Smooth muscle cell (in vitro differentiated cells): Measurements from ENCODE around the gene SEMA4C. TPM values are rescaled to one million over a fixed set of nuclear protein-coding genes. Genes with fewer than 3 reads are reported as not detected.

Experiments used
- DNase-seq: peaks from one replicate; lab custom pipeline; 2025; ENCODE audit not compliant: unreplicated experiment; lab: John Stamatoyannopoulos, UW
- H2AFZ ChIP-seq: fragments of 200-600 bp; sonication (generic); 2 replicates; pipeline ENCODE4 v1.6.0; 2016; ENCODE audit warnings: antibody characterized with exemption, low read depth, mild to moderate bottlenecking
- H3F3A ChIP-seq: fragments of 200-600 bp; sonication (generic); 2 replicates; pipeline ENCODE4 v1.6.0; 2017; ENCODE audit warnings: antibody characterized with exemption, low read depth
- H3K27ac ChIP-seq: fragments of 200-600 bp; sonication (generic); 2 replicates; pipeline ENCODE4 v1.5.1; 2016; ENCODE audit warnings: low read depth, mild to moderate bottlenecking
- H3K27me3 ChIP-seq: fragments of 200-600 bp; sonication (generic); 2 replicates; pipeline ENCODE4 v1.6.1; 2016; ENCODE audit warnings: low read depth, mild to moderate bottlenecking
- H3K36me3 ChIP-seq: fragments of 200-600 bp; sonication (generic); 2 replicates; pipeline ENCODE4 v1.5.1; 2016; ENCODE audit warnings: low read depth
- H3K4me1 ChIP-seq: fragments of 200-600 bp; sonication (generic); 2 replicates; pipeline ENCODE4 v1.5.1; 2016; ENCODE audit warnings: low read depth
- H3K4me2 ChIP-seq: fragments of 200-600 bp; sonication (generic); 2 replicates; pipeline ENCODE4 v1.6.0; 2016; ENCODE audit warnings: mild to moderate bottlenecking
- H3K4me3 ChIP-seq: fragments of 200-600 bp; sonication (generic); 2 replicates; pipeline ENCODE4 v1.5.1; 2016; ENCODE audit warnings: mild to moderate bottlenecking
- H3K79me2 ChIP-seq: fragments of 200-600 bp; sonication (generic); 2 replicates; pipeline ENCODE4 v1.6.0; 2016; ENCODE audit warnings: low read depth, mild to moderate bottlenecking
- H3K9ac ChIP-seq: fragments of 200-600 bp; sonication (generic); 2 replicates; pipeline ENCODE4 v1.6.0; 2016; ENCODE audit warnings: low read depth
- H3K9me3 ChIP-seq: fragments of 200-600 bp; sonication (generic); replicated peaks from 2 replicates; pipeline ENCODE4 v1.5.1; 2016; ENCODE audit warnings: low read depth
- H4K20me1 ChIP-seq: fragments of 200-600 bp; sonication (generic); 2 replicates; pipeline ENCODE4 v1.6.0; 2016; ENCODE audit warnings: low read depth
- WGBS: methylation state at CpG from one replicate; pipeline ENCODE4 v1.1.7; 2016; ENCODE audit warnings: low lambda C conversion rate; 5-methylcytosine and 5-hydroxymethylcytosine counted together
- polyA plus RNA-seq: library from polyadenylated mRNA; unstranded; fragments of >200 nt; fragmentation: Nextera tagmentation; extraction: Ambion mirVana; gene quantifications from 2 replicates; pipeline ENCODE4 v1.2.1, GENCODE V29; 2016
- total RNA-seq: library from RNA; depleted of rRNA; stranded (reverse); fragments of >200 nt; gene quantifications from 2 replicates; pipeline ENCODE4 v1.2.3, GENCODE V29; 2014
- TF ChIP-seq, protein P1 (sequence below): fragments of 200-600 bp; sonication (generic); IDR thresholded peaks from 2 replicates; pipeline ENCODE4 v1.5.1; 2017; ENCODE audit warnings: borderline replicate concordance, mild to moderate bottlenecking, antibody characterized with exemption; ENCODE audit not compliant: insufficient read depth, poor library complexity, severe bottlenecking

Gene SEMA4C
- total and polyA plus RNA-seq, 2 experiments from 2014 or later, result 40.7 to 41.0 TPM

DNA sequence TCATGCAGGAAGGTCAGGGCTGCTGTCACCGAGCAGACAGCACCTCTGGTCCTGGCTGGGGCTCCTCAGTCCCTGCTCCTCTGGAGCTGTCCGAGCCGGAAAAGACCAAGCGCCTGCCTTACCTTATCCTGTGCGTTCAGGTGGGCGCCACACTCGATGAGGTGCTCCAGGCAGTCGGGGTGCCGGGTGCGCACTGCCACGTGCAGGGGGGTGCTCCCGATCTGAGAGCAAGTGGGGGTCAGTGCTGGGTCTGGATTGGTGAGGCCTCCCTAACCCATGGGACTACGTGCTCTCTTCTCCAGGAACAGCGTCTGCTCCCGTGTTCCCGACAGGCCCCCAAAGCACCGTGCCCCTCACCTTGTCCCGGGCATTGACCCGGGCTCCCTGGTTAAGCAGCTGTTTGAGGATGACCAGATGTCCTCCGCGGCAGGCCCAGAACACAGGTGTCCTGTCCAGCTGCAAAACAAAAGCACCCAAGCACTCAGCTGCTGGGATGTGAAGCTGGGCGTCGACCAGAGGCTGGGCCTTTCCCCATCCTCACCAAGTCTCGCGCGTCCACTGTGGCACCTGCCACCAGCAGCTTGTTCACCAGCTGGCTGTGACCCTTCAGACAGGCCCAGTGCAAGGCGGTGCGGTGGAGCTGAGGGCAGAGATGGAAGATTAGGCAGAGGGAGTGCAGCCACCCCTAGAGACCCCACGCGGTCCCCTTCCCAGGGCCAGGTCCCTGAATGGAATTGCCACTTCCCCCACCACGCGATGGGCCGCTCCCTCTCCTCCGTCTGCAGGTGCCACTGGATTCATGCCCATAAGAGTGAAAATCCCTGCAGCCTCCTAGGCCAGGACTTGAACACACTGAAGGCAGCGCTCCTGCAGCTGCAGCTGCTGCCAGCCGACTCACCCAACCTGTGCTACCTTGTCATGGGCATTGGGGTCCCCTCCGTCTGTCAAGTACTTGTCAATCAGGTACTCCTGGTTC, 29.7 kb downstream of the SEMA4C start:
- H3K4me1 ChIP-seq, result no peaks in the 10 kb centered on the region
- DNase-seq, result no peak
- H3K9ac ChIP-seq, result no peak overlapping the region
- H3K27me3 ChIP-seq, result no peaks in the 10 kb centered on the region
- H4K20me1 ChIP-seq, result no peaks in the 10 kb centered on the region
- H3K4me3 ChIP-seq, result no peak overlapping the region
- no peaks in the 10 kb centered on the region for H3K79me2 ChIP-seq
- H3K27ac ChIP-seq, result no peak overlapping the region
- no peaks in the 10 kb centered on the region for H3K36me3 ChIP-seq
- WGBS, result 97% methylated on average over 37 of the region's 37 CpGs
- H3F3A ChIP-seq, result no peaks in the 10 kb centered on the region
- no peak overlapping the region for H2AFZ ChIP-seq
- no peaks in the 10 kb centered on the region for H3K9me3 ChIP-seq
- H3K4me2 ChIP-seq, result no peak overlapping the region
- TF ChIP-seq, protein P1, sequence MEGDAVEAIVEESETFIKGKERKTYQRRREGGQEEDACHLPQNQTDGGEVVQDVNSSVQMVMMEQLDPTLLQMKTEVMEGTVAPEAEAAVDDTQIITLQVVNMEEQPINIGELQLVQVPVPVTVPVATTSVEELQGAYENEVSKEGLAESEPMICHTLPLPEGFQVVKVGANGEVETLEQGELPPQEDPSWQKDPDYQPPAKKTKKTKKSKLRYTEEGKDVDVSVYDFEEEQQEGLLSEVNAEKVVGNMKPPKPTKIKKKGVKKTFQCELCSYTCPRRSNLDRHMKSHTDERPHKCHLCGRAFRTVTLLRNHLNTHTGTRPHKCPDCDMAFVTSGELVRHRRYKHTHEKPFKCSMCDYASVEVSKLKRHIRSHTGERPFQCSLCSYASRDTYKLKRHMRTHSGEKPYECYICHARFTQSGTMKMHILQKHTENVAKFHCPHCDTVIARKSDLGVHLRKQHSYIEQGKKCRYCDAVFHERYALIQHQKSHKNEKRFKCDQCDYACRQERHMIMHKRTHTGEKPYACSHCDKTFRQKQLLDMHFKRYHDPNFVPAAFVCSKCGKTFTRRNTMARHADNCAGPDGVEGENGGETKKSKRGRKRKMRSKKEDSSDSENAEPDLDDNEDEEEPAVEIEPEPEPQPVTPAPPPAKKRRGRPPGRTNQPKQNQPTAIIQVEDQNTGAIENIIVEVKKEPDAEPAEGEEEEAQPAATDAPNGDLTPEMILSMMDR, result no peak

DNA sequence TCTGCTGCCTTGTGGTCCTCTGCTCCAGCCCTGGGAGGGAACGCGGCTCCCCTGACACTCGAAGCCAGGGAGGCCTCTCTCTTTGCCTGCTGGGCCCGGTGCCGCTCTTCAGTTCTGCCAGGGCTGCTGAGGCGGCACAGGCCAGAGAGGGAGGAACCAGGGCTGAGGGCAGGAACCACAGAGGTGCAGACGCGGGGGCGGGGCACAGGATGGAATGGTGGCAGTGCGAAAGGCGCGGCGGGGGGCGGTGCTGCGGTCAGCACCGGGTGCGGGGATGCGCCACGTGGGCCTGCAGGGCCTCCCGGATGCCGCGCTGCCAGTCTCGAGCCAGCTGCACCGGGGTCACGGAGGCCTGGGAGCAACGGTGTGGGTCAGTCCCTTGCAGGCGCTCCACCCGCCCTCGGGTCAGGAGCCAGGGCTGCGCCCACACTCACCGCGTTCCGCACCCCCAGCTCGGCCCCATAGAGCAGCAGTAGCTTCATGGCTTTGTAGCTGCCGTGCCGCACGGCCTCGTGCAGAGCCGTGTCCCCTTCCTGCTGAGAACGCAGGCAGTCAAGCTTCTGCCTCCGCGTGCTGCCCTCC, 30.5 kb downstream of the SEMA4C start:
- H4K20me1 ChIP-seq, result no peaks in the 10 kb centered on the region
- no peaks in the 10 kb centered on the region for H3K4me1 ChIP-seq
- no peaks in the 10 kb centered on the region for H3K36me3 ChIP-seq
- no peaks in the 10 kb centered on the region for H3K27me3 ChIP-seq
- no peak overlapping the region for H2AFZ ChIP-seq
- no peaks in the 10 kb centered on the region for H3F3A ChIP-seq
- H3K4me2 ChIP-seq, result no peak overlapping the region
- no peak overlapping the region for H3K4me3 ChIP-seq
- H3K79me2 ChIP-seq, result no peaks in the 10 kb centered on the region
- no peak overlapping the region for H3K27ac ChIP-seq
- H3K9me3 ChIP-seq, result no peaks in the 10 kb centered on the region
- no peak overlapping the region for H3K9ac ChIP-seq
- TF ChIP-seq, protein P1, result no peak
- no peak for DNase-seq
- WGBS, result 92% methylated on average over 19 of the region's 42 CpGs

DNA sequence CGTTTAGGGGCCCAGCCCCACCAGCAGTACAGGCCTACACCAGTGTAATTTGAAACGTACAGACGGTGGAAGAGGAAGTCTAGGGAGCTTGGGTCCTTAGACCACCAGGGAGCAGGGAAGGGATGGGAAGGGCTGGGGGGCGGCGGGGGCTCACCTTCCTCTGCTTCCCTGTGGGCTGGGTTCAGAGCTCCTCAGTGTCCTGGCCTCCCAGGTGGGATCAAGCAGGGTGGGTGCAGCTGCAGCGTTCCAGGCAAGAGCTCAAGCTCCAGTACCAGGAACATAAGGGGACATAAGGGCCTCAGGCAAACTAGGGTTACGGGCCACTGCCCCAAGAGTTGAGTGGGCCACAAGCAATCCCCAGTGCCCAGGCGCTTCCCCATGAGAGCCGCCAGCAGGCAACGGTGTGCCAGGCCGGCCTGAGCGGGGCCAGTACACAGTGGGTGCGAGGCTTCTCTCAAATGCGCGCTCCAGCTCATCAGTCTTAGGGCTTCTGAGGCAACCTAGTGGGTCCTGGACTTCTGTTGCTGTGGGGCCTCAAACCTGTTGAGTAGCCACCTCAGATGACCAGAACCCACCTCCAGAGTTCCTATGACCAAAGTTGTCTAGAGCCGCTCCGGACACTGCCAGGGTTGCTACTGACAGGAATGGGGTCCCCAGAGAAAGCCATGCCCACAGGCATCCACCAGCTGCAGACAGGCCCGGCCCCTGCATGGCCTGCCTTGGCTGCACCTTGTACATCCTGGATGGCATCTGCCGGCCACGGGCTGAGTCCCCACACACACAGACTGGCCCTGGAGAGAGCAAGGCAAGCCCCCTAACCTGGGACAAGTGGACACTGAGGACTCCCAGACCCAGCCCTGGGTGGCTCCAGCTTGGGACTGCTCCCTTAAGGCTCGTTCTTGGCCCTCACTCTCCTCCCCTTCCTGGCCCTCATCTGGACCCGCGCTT, 31.3 kb downstream of the SEMA4C start:
- Histone ChIP-seq H3K36me3 (no peaks in the 10 kb centered on the region), H3K9me3 (no peaks in the 10 kb centered on the region), H3K4me2 (no peak overlapping the region), H3F3A (no peaks in the 10 kb centered on the region), H3K27me3 (no peaks in the 10 kb centered on the region), H3K27ac (no peak overlapping the region), H2AFZ (no peak overlapping the region), H3K79me2 (no peaks in the 10 kb centered on the region), H3K4me1 (no peaks in the 10 kb centered on the region), H4K20me1 (no peaks in the 10 kb centered on the region), H3K4me3 (no peak overlapping the region), H3K9ac (no peak overlapping the region)
- no peak for DNase-seq
- TF ChIP-seq, protein P1, result no peak
- 96% methylated on average over 23 of the region's 23 CpGs for WGBS
